Epithelial cell of proximal tubule (primary cell): Measurements from ENCODE around the gene MYOM1. TPM values are rescaled to one million over a fixed set of nuclear protein-coding genes. Genes with fewer than 3 reads are reported as not detected.
"Not testable (repeated sequence)": the region's sequence is repeated elsewhere in the genome, so short reads cannot be mapped to it uniquely, and the experiment has no call there.

Experiments
- DNase-seq: peaks from one replicate; pipeline ENCODE4 v3.0.0-alpha.2; 2011; ENCODE audit warnings: low read depth
- H3K4me3 ChIP-seq: 2 replicates; pipeline ENCODE4 v1.5.1; 2011; ENCODE audit warnings: low read depth, mild to moderate bottlenecking, low read length
- CTCF ChIP-seq: conservative IDR thresholded peaks from 2 replicates; pipeline ENCODE4 v1.5.1; 2012; ENCODE audit warnings: low read depth, mild to moderate bottlenecking, low read length
- total RNA-seq: library from RNA; depleted of rRNA; stranded (reverse); fragments of >200 nt; gene quantifications from 2 replicates; pipeline ENCODE4 v1.2.3, GENCODE V29; 2015

MYOM1 gene
- total RNA-seq, 1 donor from 2014 or later, result 0.12 TPM

GRCh38 chr18:3212657-3213056, 7.1 kb downstream of the MYOM1 start:
- TF ChIP-seq CTCF, result no peak
- H3K4me3 ChIP-seq, result no peak overlapping the region
- DNase-seq, result no peak

- no peak overlapping the region for H3K4me3 ChIP-seq
- TF ChIP-seq CTCF, result no peak
- peak; percentile 80 for DNase-seq
These were observed 8.4 kb downstream of the MYOM1 start for GRCh38 chr18:3211236-3211992.

- DNase-seq, result no peak
- no peak overlapping the region for H3K4me3 ChIP-seq
- TF ChIP-seq CTCF, result no peak
These were observed 9.8 kb downstream of the MYOM1 start for GRCh38 chr18:3209859-3210569.

- H3K4me3 ChIP-seq, result no peak overlapping the region
- DNase-seq, result peak; percentile 43
- TF ChIP-seq CTCF, result no peak
These were observed 12.2 kb downstream of the MYOM1 start for GRCh38 chr18:3207565-3207964.

GRCh38 chr18:3205239-3205638, 14.5 kb downstream of the MYOM1 start:
- TF ChIP-seq CTCF, result no peak
- DNase-seq, result no peak
- no peak overlapping the region for H3K4me3 ChIP-seq

- TF ChIP-seq CTCF, result no peak
- DNase-seq, result no peak
- no peak overlapping the region for H3K4me3 ChIP-seq
These were observed 19.7 kb downstream of the MYOM1 start for GRCh38 chr18:3199942-3200645.

GRCh38 chr18:3198260-3198860, 21.4 kb downstream of the MYOM1 start:
- DNase-seq, H3K4me3 ChIP-seq: not testable (repeated sequence)
